ENCODE data around the gene PLXDC2. TPM values are rescaled to one million over a fixed set of nuclear protein-coding genes. Genes with fewer than 3 reads are reported as not detected.
"Not testable (repeated sequence)": the region's sequence is repeated elsewhere in the genome, so short reads cannot be mapped to it uniquely, and the experiment has no call there.

The PLXDC2 gene
- total and polyA plus RNA-seq, 2 donors = 25.9 to 72.7 TPM

GRCh38 chr10:19985745-19986144 lies 169.5 kb downstream of the PLXDC2 start:
- no peak for DNase-seq (ENCODE audit: extremely low spot score)
- no peak overlapping the region for H3K4me3 ChIP-seq (ENCODE audit: low read depth, low read length)
- no peaks in the 10 kb centered on the region for H3K4me1 ChIP-seq (ENCODE audit: insufficient read depth)
- H3K36me3 ChIP-seq (ENCODE audit: insufficient read depth) = no peaks in the 10 kb centered on the region
- no peak overlapping the region for H3K27ac ChIP-seq (ENCODE audit: low read depth)
- 76% methylated on average over 3 of the region's 3 CpGs for WGBS

DNA sequence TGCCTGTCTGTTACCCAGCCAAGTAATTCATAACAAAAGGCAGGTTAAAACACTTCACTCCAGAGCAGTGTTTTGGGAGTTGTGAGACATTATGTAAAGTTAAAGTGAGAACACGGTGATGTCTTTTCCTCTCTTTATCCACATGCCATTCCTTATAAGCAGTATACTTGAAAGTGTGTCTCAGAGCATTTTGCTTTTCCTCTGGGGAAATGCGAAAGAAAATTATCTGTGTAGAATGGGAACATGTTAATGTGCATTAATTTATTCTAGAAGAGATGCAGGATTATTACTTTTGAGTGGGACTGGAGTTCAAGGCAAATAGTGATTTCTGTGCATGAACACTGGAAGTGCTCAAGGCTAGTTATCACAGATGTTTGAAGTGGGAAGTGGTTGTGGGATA lies 170.4 kb downstream of the PLXDC2 start:
- WGBS = 40% methylated on average over 2 of the region's 2 CpGs
- no peak for DNase-seq (ENCODE audit: extremely low spot score)
- Histone ChIP-seq H3K36me3 (ENCODE audit: insufficient read depth) (no peaks in the 10 kb centered on the region), H3K27ac (ENCODE audit: low read depth) (no peak overlapping the region), H3K4me1 (ENCODE audit: insufficient read depth) (no peaks in the 10 kb centered on the region), H3K4me3 (ENCODE audit: low read depth, low read length) (no peak overlapping the region)

GRCh38 chr10:19987931-19988330 lies 171.7 kb downstream of the PLXDC2 start:
- DNase-seq (ENCODE audit: extremely low spot score) = no peak
- H3K4me3 ChIP-seq (ENCODE audit: low read depth, low read length) = no peak overlapping the region
- WGBS = 0% methylated on average over 1 of the region's 1 CpG
- no peak overlapping the region for H3K27ac ChIP-seq (ENCODE audit: low read depth)
- no peaks in the 10 kb centered on the region for H3K4me1 ChIP-seq (ENCODE audit: insufficient read depth)
- H3K36me3 ChIP-seq (ENCODE audit: insufficient read depth) = no peaks in the 10 kb centered on the region

- Histone ChIP-seq H3K4me3 (ENCODE audit: low read depth, low read length) (no peak overlapping the region), H3K4me1 (ENCODE audit: insufficient read depth) (no peaks in the 10 kb centered on the region), H3K36me3 (ENCODE audit: insufficient read depth) (no peaks in the 10 kb centered on the region), H3K27ac (ENCODE audit: low read depth) (no peak overlapping the region)
- DNase-seq (ENCODE audit: extremely low spot score) = no peak
- 91% methylated on average over 3 of the region's 3 CpGs for WGBS
Measured at GRCh38 chr10:19993714-19994315, 177.6 kb downstream of the PLXDC2 start.

DNA sequence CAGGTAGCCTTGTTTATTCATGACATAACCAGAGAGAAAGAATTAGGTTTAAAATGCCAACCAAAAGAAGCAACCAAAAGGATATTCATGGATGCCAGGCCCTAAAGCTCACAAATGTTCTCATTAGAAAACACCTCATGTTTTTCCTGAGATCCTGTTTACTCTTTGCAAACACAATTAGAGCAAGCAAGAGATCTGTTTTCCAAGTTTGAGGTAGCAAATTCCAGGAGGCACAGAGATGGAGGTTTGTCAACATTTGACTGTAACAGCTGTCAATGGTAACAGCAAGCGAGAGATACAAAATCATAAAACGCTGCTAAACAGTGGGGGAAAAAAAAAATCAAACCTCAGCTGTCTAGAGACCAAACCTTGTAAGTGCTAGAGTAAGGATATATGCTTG lies 182.2 kb downstream of the PLXDC2 start:
- no peak for DNase-seq (ENCODE audit: extremely low spot score)
- WGBS = 69% methylated on average over 2 of the region's 2 CpGs
- Histone ChIP-seq H3K27ac (ENCODE audit: low read depth) (no peak overlapping the region), H3K4me3 (ENCODE audit: low read depth, low read length) (no peak overlapping the region), H3K4me1 (ENCODE audit: insufficient read depth) (no peaks in the 10 kb centered on the region), H3K36me3 (ENCODE audit: insufficient read depth) (no peaks in the 10 kb centered on the region)

- no peak for DNase-seq (ENCODE audit: extremely low spot score)
- no peak overlapping the region for H3K4me3 ChIP-seq (ENCODE audit: low read depth, low read length)
- no peaks in the 10 kb centered on the region for H3K36me3 ChIP-seq (ENCODE audit: insufficient read depth)
- H3K27ac ChIP-seq (ENCODE audit: low read depth) = no peak overlapping the region
- no peaks in the 10 kb centered on the region for H3K4me1 ChIP-seq (ENCODE audit: insufficient read depth)
- 73% methylated on average over 1 of the region's 1 CpG for WGBS
Measured at GRCh38 chr10:19999431-19999830, 183.2 kb downstream of the PLXDC2 start.

GRCh38 chr10:20002026-20002425 lies 185.8 kb downstream of the PLXDC2 start:
- H3K4me1 ChIP-seq (ENCODE audit: insufficient read depth); DNase-seq (ENCODE audit: extremely low spot score); H3K27ac ChIP-seq (ENCODE audit: low read depth); H3K4me3 ChIP-seq (ENCODE audit: low read depth, low read length); H3K36me3 ChIP-seq (ENCODE audit: insufficient read depth): not testable (repeated sequence)
- 90% methylated on average over 2 of the region's 2 CpGs for WGBS

DNA sequence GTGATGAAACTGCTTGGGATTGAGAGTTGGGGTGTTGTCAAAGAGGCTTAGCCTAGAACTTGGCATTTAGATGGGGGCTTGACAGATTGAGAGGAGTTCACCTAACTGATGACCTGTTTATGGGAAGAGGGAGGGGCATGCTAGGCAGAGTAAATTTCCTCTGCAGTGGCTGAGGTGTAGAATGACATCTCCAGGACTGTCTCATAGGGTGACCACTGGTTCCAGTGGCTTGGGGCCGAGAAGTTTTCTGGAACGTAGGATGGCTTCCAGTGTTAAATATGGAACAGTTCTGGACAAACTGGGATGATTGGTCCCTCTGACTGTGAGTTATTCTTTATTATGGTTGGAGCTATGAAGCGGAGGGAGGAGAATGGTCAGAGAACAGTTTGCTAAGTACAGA lies 186.4 kb downstream of the PLXDC2 start:
- 98% methylated on average over 3 of the region's 3 CpGs for WGBS
- Histone ChIP-seq H3K27ac (ENCODE audit: low read depth) (no peak overlapping the region), H3K4me1 (ENCODE audit: insufficient read depth) (no peaks in the 10 kb centered on the region), H3K4me3 (ENCODE audit: low read depth, low read length) (no peak overlapping the region), H3K36me3 (ENCODE audit: insufficient read depth) (no peaks in the 10 kb centered on the region)
- DNase-seq (ENCODE audit: extremely low spot score) = no peak

- WGBS = 65% methylated on average over 3 of the region's 3 CpGs
- Histone ChIP-seq H3K27ac (ENCODE audit: low read depth) (no peak overlapping the region), H3K4me1 (ENCODE audit: insufficient read depth) (no peaks in the 10 kb centered on the region), H3K4me3 (ENCODE audit: low read depth, low read length) (no peak overlapping the region), H3K36me3 (ENCODE audit: insufficient read depth) (no peaks in the 10 kb centered on the region)
- DNase-seq (ENCODE audit: extremely low spot score) = no peak
Measured at GRCh38 chr10:20004087-20004523, 187.9 kb downstream of the PLXDC2 start.

- 82% methylated on average over 8 of the region's 8 CpGs for WGBS
- no peak for DNase-seq (ENCODE audit: extremely low spot score)
- H3K4me3 ChIP-seq (ENCODE audit: low read depth, low read length) = no peak overlapping the region
- H3K36me3 ChIP-seq (ENCODE audit: insufficient read depth) = no peaks in the 10 kb centered on the region
- H3K27ac ChIP-seq (ENCODE audit: low read depth) = no peak overlapping the region
- H3K4me1 ChIP-seq (ENCODE audit: insufficient read depth) = no peaks in the 10 kb centered on the region
Measured at GRCh38 chr10:20005638-20006037, 189.4 kb downstream of the PLXDC2 start.

- H3K4me1 ChIP-seq (ENCODE audit: insufficient read depth) = no peaks in the 10 kb centered on the region
- DNase-seq (ENCODE audit: extremely low spot score) = no peak
- no peaks in the 10 kb centered on the region for H3K36me3 ChIP-seq (ENCODE audit: insufficient read depth)
- WGBS = 29% methylated on average over 4 of the region's 4 CpGs
- H3K27ac ChIP-seq (ENCODE audit: low read depth) = no peak overlapping the region
- no peak overlapping the region for H3K4me3 ChIP-seq (ENCODE audit: low read depth, low read length)
Measured at GRCh38 chr10:20006169-20006870, 190.1 kb downstream of the PLXDC2 start.

DNA sequence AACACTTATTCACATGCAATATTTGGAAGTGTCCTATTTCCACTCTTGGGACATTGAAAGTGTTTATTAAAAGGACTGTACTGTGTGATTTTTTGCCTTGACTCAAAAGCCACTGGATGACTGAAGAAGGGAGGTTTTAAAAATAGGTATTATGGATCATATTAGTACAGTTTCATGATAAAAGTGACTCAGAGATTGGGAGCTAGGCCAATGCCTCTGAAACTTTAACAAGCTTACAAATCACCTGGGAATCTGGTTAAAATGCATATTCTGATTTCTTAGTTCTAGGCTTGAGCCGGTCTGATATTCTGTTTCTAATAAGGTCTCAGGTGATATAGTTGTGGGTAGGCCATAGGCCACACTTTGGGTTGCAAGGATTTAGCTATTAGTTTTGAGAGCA lies 191.2 kb downstream of the PLXDC2 start:
- 83% methylated on average over 1 of the region's 1 CpG for WGBS
- Histone ChIP-seq H3K4me3 (ENCODE audit: low read depth, low read length) (no peak overlapping the region), H3K27ac (ENCODE audit: low read depth) (no peak overlapping the region), H3K36me3 (ENCODE audit: insufficient read depth) (no peaks in the 10 kb centered on the region), H3K4me1 (ENCODE audit: insufficient read depth) (no peaks in the 10 kb centered on the region)
- no peak for DNase-seq (ENCODE audit: extremely low spot score)

GRCh38 chr10:20013991-20014750 lies 197.9 kb downstream of the PLXDC2 start:
- Histone ChIP-seq H3K4me3 (ENCODE audit: low read depth, low read length) (no peak overlapping the region), H3K36me3 (ENCODE audit: insufficient read depth) (no peaks in the 10 kb centered on the region), H3K4me1 (ENCODE audit: insufficient read depth) (no peaks in the 10 kb centered on the region), H3K27ac (ENCODE audit: low read depth) (no peak overlapping the region)
- DNase-seq (ENCODE audit: extremely low spot score) = no peak
- 98% methylated on average over 2 of the region's 2 CpGs for WGBS

- no peak for DNase-seq (ENCODE audit: extremely low spot score)
- WGBS = 97% methylated on average over 2 of the region's 2 CpGs
- H3K27ac ChIP-seq (ENCODE audit: low read depth) = no peak overlapping the region
- no peak overlapping the region for H3K4me3 ChIP-seq (ENCODE audit: low read depth, low read length)
- no peaks in the 10 kb centered on the region for H3K4me1 ChIP-seq (ENCODE audit: insufficient read depth)
- no peaks in the 10 kb centered on the region for H3K36me3 ChIP-seq (ENCODE audit: insufficient read depth)
Measured at GRCh38 chr10:20017961-20018360, 201.7 kb downstream of the PLXDC2 start.

Measured in urinary bladder (tissue), 4 donors.